ENCODE measurements around the gene WNT3A.

The WNT3A gene

GRCh38 chr1:228021355-228022030, 14.7 kb downstream of the WNT3A start:
- Histone ChIP-seq H3K9me3 (no peaks in the 10 kb centered on the region), H3K4me1 (no peaks in the 10 kb centered on the region), H3K4me3 (ENCODE audit: low read depth, low read length) (no peak overlapping the region), H3K27me3 (peaks cover 11% of the 10 kb centered on the region), H3K36me3 (no peaks in the 10 kb centered on the region)
- TF ChIP-seq, protein P1, sequence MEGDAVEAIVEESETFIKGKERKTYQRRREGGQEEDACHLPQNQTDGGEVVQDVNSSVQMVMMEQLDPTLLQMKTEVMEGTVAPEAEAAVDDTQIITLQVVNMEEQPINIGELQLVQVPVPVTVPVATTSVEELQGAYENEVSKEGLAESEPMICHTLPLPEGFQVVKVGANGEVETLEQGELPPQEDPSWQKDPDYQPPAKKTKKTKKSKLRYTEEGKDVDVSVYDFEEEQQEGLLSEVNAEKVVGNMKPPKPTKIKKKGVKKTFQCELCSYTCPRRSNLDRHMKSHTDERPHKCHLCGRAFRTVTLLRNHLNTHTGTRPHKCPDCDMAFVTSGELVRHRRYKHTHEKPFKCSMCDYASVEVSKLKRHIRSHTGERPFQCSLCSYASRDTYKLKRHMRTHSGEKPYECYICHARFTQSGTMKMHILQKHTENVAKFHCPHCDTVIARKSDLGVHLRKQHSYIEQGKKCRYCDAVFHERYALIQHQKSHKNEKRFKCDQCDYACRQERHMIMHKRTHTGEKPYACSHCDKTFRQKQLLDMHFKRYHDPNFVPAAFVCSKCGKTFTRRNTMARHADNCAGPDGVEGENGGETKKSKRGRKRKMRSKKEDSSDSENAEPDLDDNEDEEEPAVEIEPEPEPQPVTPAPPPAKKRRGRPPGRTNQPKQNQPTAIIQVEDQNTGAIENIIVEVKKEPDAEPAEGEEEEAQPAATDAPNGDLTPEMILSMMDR (IDR thresholded peaks at IDR 0.05; ENCODE audit: low read depth, low read length), result no peak
- no peak for DNase-seq

- peaks cover 11% of the 10 kb centered on the region for H3K27me3 ChIP-seq
- no peak overlapping the region for H3K4me3 ChIP-seq (ENCODE audit: low read depth, low read length)
- TF ChIP-seq, protein P1 (IDR thresholded peaks at IDR 0.05; ENCODE audit: low read depth, low read length), result no peak
- no peaks in the 10 kb centered on the region for H3K4me1 ChIP-seq
- no peaks in the 10 kb centered on the region for H3K36me3 ChIP-seq
- H3K9me3 ChIP-seq, result no peaks in the 10 kb centered on the region
- DNase-seq, result peak; percentile 0
Observed at GRCh38 chr1:228022571-228023293, 15.9 kb downstream of the WNT3A start.

DNA sequence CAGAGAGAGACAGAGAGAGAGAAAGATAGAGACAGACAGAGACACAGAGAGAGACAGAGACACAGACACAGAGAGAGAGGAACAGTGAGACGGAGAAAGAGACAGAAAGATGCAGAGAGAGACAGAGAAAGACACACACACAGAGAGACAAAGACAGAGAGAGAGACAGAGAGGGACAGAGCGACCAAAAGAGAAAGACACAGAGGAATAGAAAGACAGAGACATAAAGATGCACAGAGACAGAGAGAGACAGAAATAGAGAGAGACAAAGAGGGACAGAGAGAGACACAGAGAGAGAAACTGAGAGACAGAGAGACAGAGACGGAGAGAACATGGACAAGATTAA, 16.5 kb downstream of the WNT3A start:
- Histone ChIP-seq H3K9me3 (no peaks in the 10 kb centered on the region), H3K4me1 (no peaks in the 10 kb centered on the region), H3K27me3 (peaks cover 11% of the 10 kb centered on the region), H3K36me3 (no peaks in the 10 kb centered on the region), H3K4me3 (ENCODE audit: low read depth, low read length) (no peak overlapping the region)
- TF ChIP-seq, protein P1 (IDR thresholded peaks at IDR 0.05; ENCODE audit: low read depth, low read length), result no peak
- DNase-seq, result no peak

DNA sequence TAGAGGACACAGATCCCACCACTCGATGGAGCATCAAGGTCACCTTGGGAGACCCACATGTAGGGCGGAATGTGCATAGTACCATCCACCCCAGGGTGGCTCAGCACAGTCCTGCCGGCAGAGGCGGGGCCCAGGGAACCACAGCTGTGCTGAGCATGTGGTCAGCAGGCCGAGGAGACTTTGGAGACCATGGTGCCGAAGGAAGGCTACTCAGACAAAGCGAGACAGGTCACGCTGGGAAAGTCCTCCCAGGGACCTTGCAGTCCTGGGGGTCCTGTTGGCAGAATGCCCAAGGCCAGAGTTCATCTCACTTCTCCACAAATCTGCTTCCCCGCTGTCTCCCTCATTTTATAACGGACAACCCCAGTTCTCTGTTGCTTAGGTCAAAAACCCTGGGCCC, 22.5 kb downstream of the WNT3A start:
- no peak for DNase-seq
- Histone ChIP-seq H3K9me3 (no peaks in the 10 kb centered on the region), H3K27me3 (peaks cover 5% of the 10 kb centered on the region), H3K4me1 (no peaks in the 10 kb centered on the region), H3K4me3 (ENCODE audit: low read depth, low read length) (no peak overlapping the region), H3K36me3 (no peaks in the 10 kb centered on the region)
- TF ChIP-seq, protein P1 (IDR thresholded peaks at IDR 0.05; ENCODE audit: low read depth, low read length), result no peak

DNA sequence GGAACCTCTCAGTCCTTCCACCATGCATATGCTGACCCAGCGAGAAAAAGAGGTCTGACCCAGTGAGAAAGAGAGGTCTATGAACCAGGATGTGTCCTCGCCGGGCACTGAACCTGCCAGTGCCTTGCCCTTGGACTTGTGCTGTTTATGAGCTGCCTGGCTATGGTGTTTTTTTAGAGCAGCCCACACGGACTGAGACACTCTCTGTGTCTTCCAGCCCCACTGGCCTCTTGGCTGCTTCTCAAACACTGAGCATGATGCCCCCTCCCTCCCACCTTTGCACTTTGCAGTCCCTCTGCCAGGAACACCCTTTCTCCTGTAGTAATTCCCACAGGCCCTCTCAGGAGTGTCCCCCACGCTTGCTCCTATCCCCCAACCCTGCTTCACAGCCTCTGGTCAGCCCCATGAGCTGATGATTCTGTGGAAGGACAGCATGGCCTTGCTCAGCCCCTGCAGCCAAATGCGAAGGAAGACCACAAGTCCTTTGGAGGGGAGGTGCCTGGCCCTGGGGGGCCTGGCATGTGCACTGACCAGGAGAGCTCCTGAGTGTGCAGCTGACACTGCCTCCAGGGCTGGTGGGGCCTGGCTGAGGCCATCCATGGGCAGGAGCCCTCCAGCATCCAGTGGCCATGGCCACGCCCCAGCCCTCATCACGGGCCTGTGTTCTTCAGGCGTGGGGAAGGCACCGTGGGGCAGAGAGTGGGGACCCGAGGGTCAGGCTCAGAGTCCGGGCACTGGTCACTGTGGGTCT, 23.8 kb downstream of the WNT3A start:
- no peak for DNase-seq
- TF ChIP-seq, protein P1 (IDR thresholded peaks at IDR 0.05; ENCODE audit: low read depth, low read length), result no peak
- no peaks in the 10 kb centered on the region for H3K36me3 ChIP-seq
- H3K9me3 ChIP-seq, result no peaks in the 10 kb centered on the region
- H3K27me3 ChIP-seq, result no peaks in the 10 kb centered on the region; the same call in 1 of the 2 replicates
- H3K4me3 ChIP-seq (ENCODE audit: low read depth, low read length), result no peak overlapping the region
- H3K4me1 ChIP-seq, result no peaks in the 10 kb centered on the region
